GM19043 (cell line): ENCODE measurements around the gene FBXO33.
A peak's percentile ranks its signal among the peaks of the same experiment; 100 is the strongest.

ENCODE experiments used
- ATAC-seq: cut with Tn5 transposase; IDR thresholded peaks from one replicate; pipeline ENCODE4 v1.9.1; 2021; ENCODE audit warnings: low read depth; ENCODE audit not compliant: unreplicated experiment

FBXO33 gene

DNA sequence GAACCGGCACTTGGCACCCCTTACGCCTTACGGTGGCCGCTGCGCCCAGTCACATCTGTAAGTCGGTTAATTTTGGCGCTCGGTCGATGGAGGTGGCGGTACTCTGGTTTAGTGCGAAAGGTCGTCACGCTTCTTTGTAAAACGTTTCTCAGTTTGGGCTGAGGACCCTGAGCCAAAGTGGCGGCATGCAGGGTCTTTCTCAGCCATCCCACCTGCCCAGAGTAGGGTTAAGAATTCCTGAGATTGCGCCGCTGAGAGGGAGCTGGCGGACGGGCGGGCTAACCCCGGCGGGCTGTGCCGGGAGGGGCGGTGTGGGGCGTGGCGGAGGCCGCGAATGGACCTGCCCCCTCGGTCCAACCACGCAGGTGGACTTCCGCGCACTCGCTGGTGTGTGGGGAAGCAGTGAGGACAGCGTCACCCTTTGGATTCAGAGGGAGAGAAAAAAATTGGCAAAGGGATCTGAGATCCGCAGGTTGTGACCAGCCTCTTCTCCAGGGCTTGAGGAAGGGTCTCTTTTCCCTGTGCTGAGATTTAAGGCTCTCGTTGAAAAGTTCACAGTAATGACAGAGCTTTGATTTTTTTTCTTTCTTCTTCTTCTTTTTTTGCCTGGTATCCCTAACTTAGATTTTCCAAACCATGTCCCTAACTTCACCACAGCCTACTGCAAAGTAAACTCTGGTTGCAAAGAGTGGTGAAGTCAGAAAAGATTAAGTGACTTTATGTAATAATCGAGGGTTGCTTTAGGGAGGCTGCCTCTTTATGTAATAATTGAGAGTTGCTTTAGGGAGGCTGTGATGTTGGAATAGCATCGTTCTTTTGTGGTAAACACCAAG lies 602 bp upstream of the FBXO33 start:
- peak; percentile 54 for ATAC-seq

DNA sequence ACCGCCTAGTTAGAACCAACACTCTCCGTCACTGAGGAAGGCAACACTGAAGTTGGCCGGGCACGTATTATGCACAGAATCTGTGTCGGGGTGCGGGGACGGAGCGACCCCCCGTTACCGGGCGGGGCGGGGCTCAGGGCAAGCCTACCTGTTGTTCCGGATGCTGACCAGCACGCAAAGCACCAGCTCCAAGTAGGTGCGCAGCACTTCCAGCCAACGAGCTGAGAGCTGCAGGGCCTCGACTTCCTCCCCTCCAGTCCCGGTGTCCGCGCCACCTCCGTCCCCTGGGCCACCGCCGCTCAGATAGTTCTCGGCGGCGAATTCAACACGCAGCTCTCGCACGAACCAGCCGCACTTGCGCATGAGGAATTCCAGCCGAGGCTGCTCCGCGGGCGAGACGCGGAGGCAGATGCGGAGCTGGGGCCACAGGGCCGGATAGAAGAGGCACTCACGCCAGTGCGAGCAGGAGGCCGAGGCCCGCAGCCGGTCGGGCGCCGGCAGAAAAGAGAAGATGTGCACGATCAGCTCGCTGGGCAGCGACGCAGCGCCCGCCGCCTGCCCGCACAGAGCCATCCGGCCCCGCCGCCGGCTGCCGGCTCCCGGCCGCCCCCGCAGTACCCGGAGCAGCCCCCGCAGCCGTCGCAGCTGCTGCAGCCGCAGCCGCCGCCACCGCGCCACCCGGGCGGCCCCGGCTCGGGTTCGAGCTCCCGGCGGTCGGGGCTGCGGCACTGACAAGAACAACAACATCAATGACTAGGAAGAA lies 636 bp downstream of the FBXO33 start:
- peak; percentile 5 for ATAC-seq

DNA sequence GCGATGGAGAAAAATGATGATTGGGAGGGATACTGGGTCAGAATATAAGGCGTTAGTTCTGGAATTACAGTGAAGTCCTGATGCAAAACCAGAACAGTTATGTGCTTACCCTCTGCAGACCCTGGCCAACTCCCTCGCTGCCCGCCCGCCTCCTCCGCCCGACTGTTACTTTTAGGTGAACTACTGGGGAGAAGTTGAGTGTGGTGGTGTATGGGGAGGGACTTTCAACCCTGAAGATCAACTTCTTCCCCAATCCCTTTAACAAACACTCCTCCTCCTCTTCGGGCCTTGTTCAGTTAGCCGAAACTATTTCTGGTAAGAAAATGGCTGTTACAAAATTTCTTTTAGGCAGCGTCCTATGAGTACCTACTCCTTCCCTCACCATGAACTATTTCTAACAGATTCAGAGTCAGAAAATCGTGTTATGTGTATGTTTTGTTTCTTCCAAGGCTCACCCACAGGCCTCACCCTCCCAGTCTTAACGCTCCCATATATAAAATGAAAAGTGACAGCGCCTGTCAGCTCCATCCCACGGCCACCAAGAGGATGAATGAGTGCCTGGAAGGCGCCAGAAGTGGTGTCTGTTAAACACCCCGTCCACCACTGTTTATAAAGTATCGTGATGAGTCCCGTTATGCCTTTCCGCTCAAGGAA lies 1.3 kb downstream of the FBXO33 start:
- ATAC-seq = peak; percentile 1

DNA sequence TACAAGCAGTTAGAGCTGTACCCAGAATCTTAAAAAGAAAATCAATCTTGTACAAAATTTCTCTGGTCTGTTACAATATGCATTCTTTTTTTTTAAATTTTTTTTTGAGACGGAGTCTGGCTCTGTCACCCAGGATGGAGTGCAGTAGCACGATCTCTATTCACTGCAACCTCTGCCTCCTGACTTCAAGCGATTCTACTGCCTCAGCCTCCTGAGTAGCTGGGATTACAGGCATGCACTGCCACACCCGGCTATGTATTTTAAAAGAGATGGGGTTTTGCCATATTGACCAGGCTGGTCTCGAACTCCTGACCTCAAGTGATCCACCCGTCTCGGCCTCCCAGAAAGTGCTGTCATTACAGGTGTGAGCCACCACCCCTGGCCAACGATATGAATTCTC lies 4.1 kb downstream of the FBXO33 start:
- ATAC-seq = no peak

DNA sequence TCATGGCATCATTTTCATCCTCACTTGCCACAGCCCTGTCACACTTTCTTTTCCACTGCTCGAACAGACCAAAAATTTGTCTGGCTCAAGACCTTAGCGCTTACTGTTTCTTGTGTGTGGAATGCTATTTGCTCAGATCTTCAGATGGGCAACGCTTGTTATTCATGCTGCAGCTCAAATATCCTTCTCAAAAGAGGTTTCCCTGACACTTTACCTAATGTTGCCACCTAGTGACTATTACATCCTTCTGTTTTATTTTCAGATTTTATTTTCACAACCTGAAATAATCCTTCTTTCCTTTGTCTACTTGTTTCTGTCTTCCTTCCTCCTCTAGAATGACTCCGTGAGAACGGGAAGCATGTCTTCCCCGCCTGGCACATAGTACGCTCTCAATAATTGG lies 5.6 kb downstream of the FBXO33 start:
- no peak for ATAC-seq

DNA sequence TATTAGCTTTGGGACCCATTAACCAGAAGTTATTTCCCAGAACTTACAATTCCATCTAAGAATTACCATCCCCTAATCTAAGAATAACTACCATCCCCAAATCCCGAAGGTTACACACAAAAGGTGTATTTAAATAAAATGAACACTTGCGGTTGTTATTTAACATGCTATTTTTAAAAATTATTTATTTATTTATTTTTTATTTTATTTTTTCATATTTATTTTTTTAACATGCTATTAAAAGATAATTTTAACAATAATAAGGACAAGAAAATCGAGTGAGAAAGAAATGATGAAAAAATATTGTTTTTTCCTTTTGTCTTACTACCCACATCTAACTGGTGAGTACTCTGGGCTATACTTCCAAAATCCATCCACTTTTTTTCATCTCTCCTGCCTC lies 6.3 kb downstream of the FBXO33 start:
- ATAC-seq = no peak

DNA sequence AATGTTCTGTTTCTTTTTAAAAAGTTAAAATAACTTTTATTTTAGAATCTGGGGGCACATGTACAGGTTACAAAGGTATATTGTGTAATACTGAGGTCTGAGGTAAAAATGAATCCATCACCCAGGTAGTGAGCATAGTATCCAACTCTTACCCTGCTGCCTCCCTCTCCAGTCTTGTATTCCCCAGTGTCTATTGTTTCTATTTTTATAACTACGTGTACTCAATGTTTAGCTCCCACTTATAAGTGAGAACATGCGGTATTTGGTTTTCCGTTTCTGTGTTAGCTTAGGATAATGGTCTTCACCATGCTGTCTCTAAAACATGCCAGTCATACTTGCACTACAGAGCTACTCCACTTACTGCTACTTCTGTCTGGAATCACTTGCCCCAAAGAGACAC lies 8.4 kb downstream of the FBXO33 start:
- ATAC-seq = no peak

DNA sequence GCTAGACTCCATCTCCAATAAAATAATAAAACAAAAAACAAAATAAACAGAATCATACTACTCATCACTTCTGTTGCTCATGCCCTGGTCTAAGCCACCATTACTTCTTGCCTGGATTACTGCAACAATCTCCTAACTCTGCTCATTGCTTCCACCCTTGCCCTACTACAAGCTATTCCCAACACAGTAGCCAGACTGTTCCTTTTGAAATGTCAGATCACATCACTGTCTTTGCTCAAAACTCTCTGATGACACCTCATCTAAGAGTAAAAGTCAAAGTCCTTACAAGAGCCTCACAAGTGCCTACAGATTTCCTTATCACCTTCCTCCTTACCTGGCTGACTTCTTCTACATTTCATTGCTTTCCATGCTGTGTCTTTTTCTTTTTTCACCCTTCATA lies 10.0 kb downstream of the FBXO33 start:
- no peak for ATAC-seq

DNA sequence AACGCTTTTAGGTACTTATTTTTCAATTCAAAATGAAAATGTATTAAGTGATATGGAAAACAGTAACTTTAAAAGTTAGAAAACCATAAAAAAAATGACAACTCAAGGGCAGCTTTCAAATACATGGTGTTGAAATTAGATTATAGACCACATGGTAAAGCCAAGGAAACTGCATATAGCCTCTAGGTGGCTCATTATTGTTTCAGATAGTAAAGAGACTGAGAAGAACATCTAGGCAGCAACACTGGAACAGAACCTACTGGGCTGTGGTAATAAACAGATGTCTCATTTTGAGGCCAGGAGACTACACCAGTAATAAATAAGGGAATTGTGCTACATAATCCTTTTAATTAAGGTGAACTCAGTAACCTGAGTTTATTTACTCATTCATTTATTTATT lies 13.0 kb downstream of the FBXO33 start:
- ATAC-seq = no peak

DNA sequence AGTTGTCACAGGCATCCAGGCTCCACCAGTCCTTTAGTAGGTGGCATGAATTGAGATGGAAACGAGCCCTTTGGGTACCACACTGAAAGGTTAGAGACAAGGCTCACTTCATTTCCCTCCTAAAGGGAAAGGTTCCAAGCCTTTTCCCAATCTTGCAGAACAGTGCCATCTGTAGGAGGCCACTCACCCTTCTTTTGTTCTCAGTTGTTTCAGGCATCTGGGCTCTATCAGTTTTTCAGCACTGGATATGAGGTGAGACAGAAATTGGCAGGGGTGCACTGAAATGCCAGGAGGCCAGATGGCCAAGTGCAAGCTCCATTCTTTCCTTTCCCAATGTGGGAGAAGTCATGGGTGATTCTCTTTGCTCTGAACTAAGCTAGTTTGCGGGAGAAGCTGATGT lies 15.2 kb downstream of the FBXO33 start:
- ATAC-seq = no peak

DNA sequence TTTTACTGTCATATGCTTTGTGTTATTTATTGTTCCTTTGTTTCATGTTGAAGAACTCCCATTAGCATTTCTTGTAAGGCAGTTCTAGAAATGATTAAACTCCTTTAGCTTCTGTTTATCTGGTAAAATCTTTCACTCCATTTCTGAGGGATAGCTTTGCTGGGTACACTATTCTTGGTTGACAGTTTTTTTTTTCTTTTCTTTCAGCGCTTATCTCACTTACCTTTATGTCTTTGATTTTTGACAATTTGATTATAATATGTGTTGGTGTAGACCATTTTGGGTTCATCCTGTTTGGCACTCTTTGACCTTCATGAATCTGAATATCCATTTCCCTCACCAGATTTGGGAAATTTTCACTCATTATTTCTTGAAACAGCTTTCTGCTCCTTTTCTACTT lies 16.2 kb downstream of the FBXO33 start:
- no peak for ATAC-seq

DNA sequence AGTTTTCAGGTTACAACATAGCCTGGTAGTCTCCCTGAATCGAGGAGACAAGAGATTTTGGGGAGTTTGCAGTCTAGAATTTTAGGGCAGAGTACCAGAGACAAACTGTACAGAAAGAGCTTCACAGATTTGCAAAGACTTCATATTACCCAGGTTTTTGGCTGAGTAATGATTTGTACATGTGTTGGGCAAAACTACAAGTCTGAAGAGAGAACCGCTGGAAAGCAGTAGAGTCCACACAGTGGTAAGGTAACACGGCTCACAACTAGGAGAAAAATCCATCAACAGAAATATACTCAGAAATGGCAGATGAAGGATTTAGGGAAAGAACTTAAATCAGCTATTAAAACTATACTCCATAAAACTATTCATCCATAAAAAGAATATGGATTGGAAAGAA lies 25.7 kb downstream of the FBXO33 start:
- ATAC-seq = no peak

DNA sequence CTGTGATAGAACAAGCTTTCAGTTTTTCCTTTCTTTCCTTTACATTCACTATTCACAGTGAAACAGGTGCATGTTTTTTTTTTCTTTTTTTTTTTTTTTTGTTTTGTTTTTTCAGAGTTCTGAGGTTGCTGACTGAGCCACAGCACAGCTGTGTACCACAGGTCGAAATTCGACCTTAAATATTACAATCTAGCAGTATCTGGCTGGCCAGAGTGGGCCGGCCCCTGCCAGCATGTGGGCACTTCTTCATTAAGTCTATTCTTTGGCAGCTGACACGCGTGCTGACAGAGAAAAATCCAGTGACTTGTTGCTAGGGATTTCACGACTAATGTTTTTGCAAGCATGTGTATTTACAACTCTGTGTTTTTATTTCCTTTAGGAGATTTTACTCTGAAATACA lies 33.9 kb downstream of the FBXO33 start:
- ATAC-seq = no peak

DNA sequence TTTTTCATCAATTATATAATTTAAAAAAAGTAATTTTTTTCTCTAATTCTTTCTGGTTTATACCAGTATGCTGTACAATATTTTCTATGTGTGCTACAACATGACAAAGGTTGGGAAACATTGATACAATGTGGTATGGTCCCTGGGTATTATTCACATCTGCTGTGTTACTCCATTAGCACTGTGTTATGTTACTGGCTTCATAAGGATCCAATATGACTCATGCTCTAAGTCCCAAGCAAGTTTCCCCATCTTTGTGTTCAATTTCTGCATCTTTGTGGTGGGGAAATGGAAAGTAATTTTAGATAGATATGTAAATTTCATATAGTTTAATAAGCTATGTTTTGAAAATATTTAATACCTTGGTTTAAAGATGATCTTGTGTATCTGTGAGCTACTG lies 35.8 kb downstream of the FBXO33 start:
- no peak for ATAC-seq

DNA sequence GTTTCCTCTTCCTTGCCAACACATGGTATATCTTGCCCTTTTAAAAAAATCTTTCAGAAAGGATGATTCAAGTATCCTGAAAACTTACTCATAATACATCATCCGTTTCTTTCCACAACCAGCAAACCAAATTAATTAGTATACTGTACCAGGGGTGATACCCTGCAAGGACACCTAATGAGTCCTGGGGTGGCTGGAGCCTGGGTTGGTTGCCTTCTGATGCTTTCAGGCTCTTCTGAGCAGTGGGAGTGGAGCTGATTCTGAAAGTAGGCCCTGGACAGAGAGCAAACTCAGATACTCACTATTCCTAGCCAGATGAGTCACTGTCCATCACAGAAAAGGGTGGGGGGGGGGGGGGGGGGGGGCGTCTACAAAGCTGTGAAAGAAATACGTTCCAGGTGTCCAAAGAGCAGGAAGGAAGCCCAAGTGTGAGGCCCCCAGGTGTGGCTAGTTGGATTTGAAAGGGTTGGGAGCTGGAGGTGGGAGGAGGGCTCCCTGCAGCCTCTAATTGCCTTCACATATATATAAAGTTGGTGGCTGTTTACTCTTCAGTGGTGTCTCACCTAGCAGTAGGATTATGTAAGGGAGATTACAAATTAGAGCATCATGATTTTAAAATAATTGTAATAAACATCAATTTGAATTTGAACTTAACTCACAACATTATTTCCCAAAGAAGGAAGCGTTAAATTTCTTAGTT lies 36.5 kb downstream of the FBXO33 start:
- no peak for ATAC-seq

DNA sequence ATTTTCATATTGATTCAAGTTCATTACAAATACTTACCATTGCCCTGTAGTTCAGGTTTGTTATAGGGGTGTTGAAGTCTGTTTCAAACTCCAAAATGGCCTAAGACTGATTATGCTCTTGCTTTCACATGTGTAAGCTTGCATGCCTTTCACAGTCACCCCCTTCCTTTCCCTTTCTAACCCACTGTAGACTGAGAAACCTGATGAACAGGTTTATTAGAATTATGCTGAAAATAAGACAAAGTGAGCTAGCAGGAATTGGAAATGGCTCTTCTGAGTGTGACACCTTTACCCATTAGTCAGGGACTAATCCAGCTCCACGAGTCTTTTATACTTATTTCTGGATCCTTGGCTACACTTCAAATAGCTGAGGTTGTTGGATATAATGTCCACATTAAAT lies 38.9 kb downstream of the FBXO33 start:
- ATAC-seq = no peak

DNA sequence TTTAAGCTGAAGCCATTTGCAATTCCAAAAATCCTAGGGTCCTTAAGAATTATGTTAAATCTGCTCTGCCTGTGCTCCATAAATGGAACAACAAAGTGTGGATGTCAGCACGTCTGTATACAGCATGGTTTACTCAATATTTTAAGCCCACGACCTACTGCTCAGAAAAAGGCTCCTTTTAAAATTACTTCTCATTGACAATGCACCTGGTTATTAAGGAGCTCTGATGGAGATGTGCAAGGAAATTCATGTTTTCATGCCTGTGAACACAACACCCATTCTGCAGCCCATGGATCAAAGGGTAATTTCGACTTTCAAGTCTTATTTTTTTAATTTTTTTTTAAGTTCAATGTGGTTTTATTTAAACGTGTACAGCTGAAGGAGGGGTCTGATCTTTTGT lies 48.1 kb downstream of the FBXO33 start:
- ATAC-seq = no peak

DNA sequence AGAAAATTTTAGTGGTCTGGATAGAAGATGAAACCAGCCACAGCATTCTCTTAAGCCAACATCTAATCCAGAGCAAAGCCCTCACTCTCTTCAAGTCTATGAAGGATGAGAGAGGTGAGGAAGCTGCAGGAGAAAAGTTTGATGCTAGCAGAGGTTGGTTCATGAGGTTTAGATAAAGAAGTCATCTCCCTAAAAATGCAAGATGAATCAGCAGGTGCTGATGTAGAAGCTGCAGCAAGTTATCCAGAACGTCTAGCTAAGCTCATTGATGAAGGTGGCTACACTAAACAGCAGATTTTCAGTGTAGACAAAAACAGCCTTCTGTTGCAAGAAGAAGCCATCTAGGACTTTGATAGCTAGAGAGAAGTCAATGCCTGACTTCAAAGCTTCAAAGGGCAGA lies 48.5 kb downstream of the FBXO33 start:
- no peak for ATAC-seq

DNA sequence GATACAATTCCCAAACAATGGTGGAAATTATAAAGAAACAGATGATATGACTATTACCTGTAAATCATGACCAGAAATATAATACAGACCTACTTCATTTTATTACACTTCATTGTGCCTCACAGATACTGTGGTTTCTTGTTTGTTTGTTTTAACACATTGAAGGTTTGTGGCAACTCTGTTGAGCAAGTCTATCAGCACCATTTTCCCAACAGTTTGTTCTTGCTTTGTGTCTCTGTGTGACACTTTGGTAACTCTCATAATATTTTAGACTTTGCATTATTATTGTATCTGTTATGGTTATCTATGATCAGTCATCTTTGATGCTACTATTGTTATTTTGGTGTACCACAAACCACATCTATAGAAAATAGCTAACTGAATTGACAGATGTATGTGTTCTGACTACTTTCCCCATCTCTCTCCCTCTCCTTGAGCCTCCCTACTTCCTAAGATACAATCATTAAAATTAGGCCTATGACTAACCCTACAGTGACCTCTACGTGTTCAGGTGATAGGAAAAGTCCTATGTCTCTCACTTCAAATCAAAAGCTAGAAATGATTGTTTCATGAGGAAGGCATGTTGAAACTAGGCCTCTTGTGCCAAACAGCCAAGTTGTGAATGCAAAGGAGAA lies 49.1 kb downstream of the FBXO33 start:
- ATAC-seq = no peak

DNA sequence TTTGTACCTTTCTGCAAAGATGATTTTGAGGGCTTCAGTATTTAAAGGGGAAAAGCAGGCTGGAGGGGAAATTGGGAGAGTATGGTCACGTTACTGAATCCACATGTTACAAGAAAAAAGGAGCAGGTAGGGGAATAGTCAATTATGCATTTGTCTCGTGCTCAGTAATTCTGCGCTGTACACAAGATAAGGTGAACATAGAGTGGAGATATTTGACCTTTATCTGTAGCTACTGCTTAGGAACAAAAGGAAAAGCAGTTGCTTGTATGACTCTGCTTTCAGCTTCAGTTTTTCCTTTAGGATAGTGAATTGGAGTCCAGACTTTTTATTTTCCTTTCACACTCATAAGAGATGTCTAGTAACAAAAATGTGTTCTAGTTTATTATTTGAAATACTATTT lies 49.8 kb downstream of the FBXO33 start:
- no peak for ATAC-seq

DNA sequence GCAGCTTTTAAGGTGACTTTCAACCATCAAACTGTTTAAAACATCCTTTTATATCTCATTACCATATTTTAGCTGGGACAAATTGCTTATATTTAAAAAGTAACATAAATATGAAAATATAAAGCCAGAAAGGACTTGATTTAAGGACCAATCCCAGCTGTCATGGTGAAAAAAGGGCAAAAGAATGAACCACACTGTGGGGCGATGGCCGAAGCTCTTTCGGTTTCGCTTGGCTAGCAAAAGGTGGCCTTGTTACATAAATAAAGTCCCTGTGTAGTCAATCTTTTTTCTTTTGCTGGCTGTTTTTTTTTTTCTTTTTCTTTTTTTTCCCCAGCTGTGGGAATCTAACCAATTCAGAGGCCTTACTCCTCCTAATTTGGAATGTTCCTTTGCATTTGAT lies 50.9 kb downstream of the FBXO33 start:
- no peak for ATAC-seq
